Mesenchymal stem cell (in vitro differentiated cells and primary cell): ENCODE results near the gene VPS13A.
A peak's percentile ranks its signal among the peaks of the same experiment; 100 is the strongest.

ENCODE experiments used
- DNase-seq: peaks from one replicate; pipeline ENCODE4 v3.0.0-alpha.2; 2013
- H2AFZ ChIP-seq: one replicate; pipeline ENCODE4 v1.6.1; 2013; ENCODE audit warnings: low read depth, mild to moderate bottlenecking, control low read depth, inconsistent platforms, low read length, moderate library complexity
- H2AK5ac ChIP-seq: 2 replicates; pipeline ENCODE4 v1.6.1; 2013; ENCODE audit warnings: low read length, moderate library complexity, mild to moderate bottlenecking, inconsistent platforms; ENCODE audit not compliant: severe bottlenecking
- H2BK120ac ChIP-seq: one replicate; pipeline ENCODE4 v1.6.1; 2013; ENCODE audit warnings: low read depth, mild to moderate bottlenecking, inconsistent platforms, low read length, moderate library complexity
- H2BK12ac ChIP-seq, 2 experiments: one replicate each; pipeline ENCODE4 v1.6.1; 2013; ENCODE audit warnings: inconsistent platforms in 2 of 2, low read length in 2 of 2, mild to moderate bottlenecking in 2 of 2, moderate library complexity in 2 of 2, control low read depth in 1 of 2
- H2BK15ac ChIP-seq: one replicate; pipeline ENCODE4 v1.6.1; 2013; ENCODE audit warnings: mild to moderate bottlenecking, low read depth, inconsistent platforms; ENCODE audit not compliant: poor library complexity, severe bottlenecking
- H2BK5ac ChIP-seq: 2 replicates; pipeline ENCODE4 v1.6.1; 2013; ENCODE audit warnings: low read depth, mild to moderate bottlenecking, low read length, control low read depth, inconsistent platforms; ENCODE audit not compliant: poor library complexity, severe bottlenecking
- H3K14ac ChIP-seq, 2 experiments: one replicate each; pipeline ENCODE4 v1.6.1; 2013; ENCODE audit warnings: inconsistent platforms in 2 of 2, low read length in 2 of 2, control low read depth in 1 of 2, mild to moderate bottlenecking in 1 of 2, moderate library complexity in 1 of 2
- H3K18ac ChIP-seq, 2 experiments: one replicate each; pipeline ENCODE4 v1.6.1; 2013; ENCODE audit warnings: inconsistent platforms in 2 of 2, low read length in 2 of 2, control low read depth in 1 of 2, low read depth in 1 of 2, mild to moderate bottlenecking in 1 of 2
- H3K23ac ChIP-seq, 2 experiments: one replicate each; pipeline ENCODE4 v1.6.1; 2013; ENCODE audit warnings: inconsistent platforms in 2 of 2, low read length in 2 of 2, mild to moderate bottlenecking in 2 of 2, moderate library complexity in 2 of 2, control low read depth in 1 of 2
- H3K27ac ChIP-seq: 2 replicates; pipeline ENCODE4 v1.5.1; 2013; ENCODE audit warnings: mild to moderate bottlenecking, moderate library complexity, low read length, control low read depth, inconsistent platforms; ENCODE audit not compliant: poor library complexity, severe bottlenecking
- H3K27me3 ChIP-seq, 2 experiments: 2 replicates each; pipeline versions ENCODE4 v1.6.1 to v1.7.0; 2013; ENCODE audit warnings: low read length in 2 of 2, mild to moderate bottlenecking in 2 of 2, moderate library complexity in 2 of 2, control low read depth in 1 of 2, inconsistent platforms in 1 of 2; ENCODE audit not compliant: control insufficient read depth in 1 of 2, insufficient read depth in 1 of 2
- H3K36me3 ChIP-seq, 2 experiments: 2 replicates each; pipeline versions ENCODE4 v1.6.1 to v1.7.0; 2013; ENCODE audit warnings: low read length in 2 of 2, control low read depth in 1 of 2, inconsistent platforms in 1 of 2, low read depth in 1 of 2, mild to moderate bottlenecking in 1 of 2; ENCODE audit not compliant: insufficient read depth in 2 of 2, control insufficient read depth in 1 of 2
- H3K4ac ChIP-seq, 2 experiments: one replicate each; pipeline ENCODE4 v1.6.1; 2013; ENCODE audit warnings: inconsistent platforms in 2 of 2, low read length in 2 of 2, mild to moderate bottlenecking in 2 of 2, moderate library complexity in 2 of 2, control low read depth in 1 of 2, low read depth in 1 of 2
- H3K4me1 ChIP-seq: 2 replicates; pipeline ENCODE4 v1.6.1; 2013; ENCODE audit warnings: low read depth, low read length, control low read depth; ENCODE audit not compliant: control insufficient read depth, insufficient read depth
- H3K4me2 ChIP-seq: 2 replicates; pipeline ENCODE4 v1.6.1; 2013; ENCODE audit warnings: low read length, mild to moderate bottlenecking, inconsistent platforms; ENCODE audit not compliant: poor library complexity, severe bottlenecking
- H3K4me3 ChIP-seq, 2 experiments: 2 replicates each; pipeline versions ENCODE4 v1.5.1 to v1.7.0; 2013; ENCODE audit warnings: low read length in 2 of 2, mild to moderate bottlenecking in 2 of 2, control low read depth in 1 of 2, low read depth in 1 of 2; ENCODE audit not compliant: insufficient read depth in 1 of 2
- H3K79me1 ChIP-seq: replicated peaks from 2 replicates; pipeline ENCODE4 v1.6.1; 2013; ENCODE audit warnings: mild to moderate bottlenecking, control low read depth, low read length, inconsistent platforms; ENCODE audit not compliant: poor library complexity, severe bottlenecking
- H3K9ac ChIP-seq: 2 replicates; pipeline ENCODE4 v1.7.0; 2013; ENCODE audit warnings: mild to moderate bottlenecking, low read length, moderate library complexity
- H3K9me3 ChIP-seq: 2 replicates; pipeline ENCODE4 v1.7.0; 2013; ENCODE audit warnings: mild to moderate bottlenecking, low read length; ENCODE audit not compliant: control insufficient read depth
- H4K8ac ChIP-seq: one replicate; pipeline ENCODE4 v1.6.1; 2013; ENCODE audit warnings: inconsistent platforms, mild to moderate bottlenecking, low read length, moderate library complexity
- H4K91ac ChIP-seq: one replicate; pipeline ENCODE4 v1.6.1; 2013; ENCODE audit warnings: mild to moderate bottlenecking, low read length, inconsistent platforms
- WGBS: methylation state at CpG from one replicate; pipeline ENCODE4 v1.1.7; 2013; ENCODE audit warnings: mixed read lengths; 5-methylcytosine and 5-hydroxymethylcytosine counted together

The VPS13A gene

DNA sequence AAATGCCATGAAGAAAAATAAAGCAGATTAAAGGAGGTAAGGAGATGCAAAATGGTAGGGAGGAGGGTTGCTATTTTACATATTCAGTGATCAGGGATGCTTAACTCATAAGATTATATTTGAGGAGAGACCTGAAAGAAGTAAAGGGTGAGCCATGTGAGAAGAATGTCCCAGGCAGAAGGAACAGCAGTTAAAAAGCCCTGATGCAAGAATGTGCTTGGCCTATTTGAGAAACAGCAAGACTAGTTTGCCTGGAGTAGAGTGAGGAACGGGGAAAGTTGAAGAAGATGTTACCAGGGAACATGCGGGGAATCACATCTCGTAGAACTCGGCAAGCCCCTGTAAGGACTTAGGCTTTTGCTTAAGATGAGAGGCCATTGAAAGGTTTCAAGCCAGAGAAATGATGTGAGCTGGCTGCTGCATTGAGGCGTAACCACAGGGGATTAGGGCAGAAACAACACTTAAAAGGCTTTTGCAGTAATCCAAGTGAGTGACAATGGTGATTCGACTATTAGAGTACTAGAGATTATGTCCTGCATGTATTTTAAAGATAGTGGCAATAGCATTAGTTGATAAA is 198.7 kb downstream of the VPS13A start:
- H3K23ac ChIP-seq: no peak overlapping the region
- no peak overlapping the region for H2BK120ac ChIP-seq
- H3K4me2 ChIP-seq: no peak overlapping the region
- WGBS: 87% methylated on average over 6 of the region's 6 CpGs
- no peaks in the 10 kb centered on the region for H3K4me1 ChIP-seq
- no peak overlapping the region for H2AK5ac ChIP-seq
- H3K27ac ChIP-seq: no peak overlapping the region
- H2BK5ac ChIP-seq: no peak overlapping the region
- H3K27me3 ChIP-seq: no peaks in the 10 kb centered on the region
- no peak overlapping the region for H3K14ac ChIP-seq
- H2BK15ac ChIP-seq: no peak overlapping the region
- H3K36me3 ChIP-seq: peaks cover 0 to 4% of the 10 kb centered on the region in 2 experiments
- peaks cover 3% of the 10 kb centered on the region for H3K9me3 ChIP-seq
- no peak overlapping the region for H3K4ac ChIP-seq
- H3K18ac ChIP-seq: no peak overlapping the region
- no peak overlapping the region for H3K9ac ChIP-seq
- no peak overlapping the region for H2BK12ac ChIP-seq
- H3K79me1 ChIP-seq: peaks cover 4% of the 10 kb centered on the region
- H4K91ac ChIP-seq: no peak overlapping the region
- H2AFZ ChIP-seq: no peak overlapping the region
- H4K8ac ChIP-seq: no peak overlapping the region
- H3K4me3 ChIP-seq: no peak overlapping the region
- peak; percentile 12 for DNase-seq

DNA sequence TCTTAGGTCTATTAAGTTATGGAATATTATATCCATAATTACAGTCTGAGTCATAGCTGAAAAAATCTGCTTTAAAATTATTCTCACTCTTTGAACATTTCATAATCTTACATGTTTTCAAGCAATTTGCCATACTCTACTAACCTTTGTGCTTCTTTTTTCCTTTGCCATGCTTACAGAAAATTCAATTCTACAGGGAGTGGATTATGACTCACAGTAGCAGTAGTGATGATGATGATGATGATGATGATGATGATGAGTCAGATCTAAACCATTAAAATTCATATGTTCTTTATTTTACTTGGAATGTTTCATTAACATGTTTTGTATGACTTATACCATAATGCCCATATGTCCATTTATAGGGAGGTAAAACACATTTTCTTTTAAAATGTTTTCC is 207.1 kb downstream of the VPS13A start:
- H3K4ac ChIP-seq: no peak overlapping the region
- no peak overlapping the region for H3K4me3 ChIP-seq
- H3K4me1 ChIP-seq: no peaks in the 10 kb centered on the region
- peak; percentile 6 for DNase-seq
- no peak overlapping the region for H2BK15ac ChIP-seq
- no peak overlapping the region for H3K27ac ChIP-seq
- H3K9ac ChIP-seq: no peak overlapping the region
- H2AFZ ChIP-seq: no peak overlapping the region
- H2AK5ac ChIP-seq: no peak overlapping the region
- no peak overlapping the region for H3K23ac ChIP-seq
- H4K91ac ChIP-seq: no peak overlapping the region
- H3K18ac ChIP-seq: no peak overlapping the region
- H2BK120ac ChIP-seq: no peak overlapping the region
- H2BK12ac ChIP-seq: no peak overlapping the region
- no peaks in the 10 kb centered on the region for H3K36me3 ChIP-seq
- H3K14ac ChIP-seq: no peak overlapping the region
- no peaks in the 10 kb centered on the region for H3K27me3 ChIP-seq
- H3K4me2 ChIP-seq: no peak overlapping the region
- no peak overlapping the region for H4K8ac ChIP-seq
- no peaks in the 10 kb centered on the region for H3K9me3 ChIP-seq
- H2BK5ac ChIP-seq: no peak overlapping the region
- H3K79me1 ChIP-seq: peaks cover 4% of the 10 kb centered on the region

DNA sequence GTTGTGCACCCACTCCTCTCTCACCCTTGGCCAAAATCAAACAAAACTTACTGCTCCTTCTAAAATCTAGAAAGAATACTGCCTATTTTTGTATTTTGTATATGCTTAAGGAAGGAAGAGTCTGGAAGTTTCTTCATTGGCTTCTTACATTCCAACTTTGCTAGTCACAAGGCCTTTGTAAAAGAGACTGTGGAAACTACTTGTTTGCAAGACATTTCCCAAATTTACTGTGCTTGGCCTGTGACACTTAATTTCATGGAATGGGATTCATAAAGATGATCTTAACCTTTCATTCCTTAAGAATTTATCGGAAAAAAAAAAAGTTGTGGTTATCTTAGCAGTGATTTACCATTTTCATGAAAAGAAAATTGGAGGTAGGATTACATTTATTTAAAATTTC is 208.9 kb downstream of the VPS13A start:
- no peak overlapping the region for H4K91ac ChIP-seq
- H3K9me3 ChIP-seq: no peaks in the 10 kb centered on the region
- no peak overlapping the region for H2BK15ac ChIP-seq
- no CpG with 5 or more reads among the region's 1 CpG for WGBS
- H3K4me3 ChIP-seq: no peak overlapping the region
- no peak overlapping the region for H2AK5ac ChIP-seq
- no peak overlapping the region for H2BK12ac ChIP-seq
- H3K4ac ChIP-seq: no peak overlapping the region
- H3K79me1 ChIP-seq: no peaks in the 10 kb centered on the region
- no peaks in the 10 kb centered on the region for H3K4me1 ChIP-seq
- no peak overlapping the region for H3K23ac ChIP-seq
- no peak overlapping the region for H2BK120ac ChIP-seq
- H3K9ac ChIP-seq: no peak overlapping the region
- DNase-seq: peak; percentile 43
- H3K36me3 ChIP-seq: peaks cover 0 to 1% of the 10 kb centered on the region in 2 experiments
- H3K27ac ChIP-seq: no peak overlapping the region
- H3K14ac ChIP-seq: no peak overlapping the region
- H2AFZ ChIP-seq: no peak overlapping the region
- no peak overlapping the region for H3K18ac ChIP-seq
- no peaks in the 10 kb centered on the region for H3K27me3 ChIP-seq
- no peak overlapping the region for H4K8ac ChIP-seq
- no peak overlapping the region for H2BK5ac ChIP-seq
- H3K4me2 ChIP-seq: no peak overlapping the region

DNA sequence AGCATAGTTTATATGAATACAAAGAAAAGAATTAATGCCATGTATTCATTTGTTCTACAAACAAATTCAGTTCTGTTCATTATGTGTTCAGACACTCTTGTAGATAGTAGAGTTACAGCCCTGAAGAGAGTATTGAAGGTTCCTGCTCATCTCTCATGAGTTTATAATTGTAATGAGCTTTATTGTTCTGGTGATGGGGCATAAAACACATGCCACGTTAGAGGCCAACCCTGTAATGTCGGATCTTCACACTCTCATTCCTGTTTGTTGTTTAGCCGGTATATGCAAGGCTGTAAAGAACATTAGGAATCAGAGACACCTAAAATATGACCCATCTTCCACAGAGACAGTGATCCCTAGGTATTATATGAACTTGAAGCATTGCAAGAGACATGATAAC is 214.5 kb downstream of the VPS13A start:
- Histone ChIP-seq H3K18ac (no peak overlapping the region), H3K4me2 (no peak overlapping the region), H3K36me3 (peaks cover 0 to 2% of the 10 kb centered on the region in 2 experiments), H3K4me3 (no peak overlapping the region), H3K4ac (no peak overlapping the region), H2BK15ac (no peak overlapping the region), H4K91ac (no peak overlapping the region), H3K79me1 (no peaks in the 10 kb centered on the region), H3K9ac (no peak overlapping the region), H3K27me3 (no peaks in the 10 kb centered on the region), H3K14ac (no peak overlapping the region), H2BK5ac (no peak overlapping the region), H3K9me3 (no peaks in the 10 kb centered on the region), H2AK5ac (no peak overlapping the region), H2BK120ac (no peak overlapping the region), H4K8ac (no peak overlapping the region), H3K27ac (no peak overlapping the region), H2BK12ac (no peak overlapping the region), H2AFZ (no peak overlapping the region), H3K23ac (no peak overlapping the region), H3K4me1 (no peaks in the 10 kb centered on the region)
- no peak for DNase-seq
- 100% methylated on average over 3 of the region's 3 CpGs for WGBS
